MM.1S (cell line): Measurements from ENCODE around the gene KDM4B.

Experiments used
- DNase-seq: peaks from one replicate; pipeline ENCODE4 v3.0.0-alpha.2; 2015
- H2AFZ ChIP-seq: fragments of 300-600 bp; sonication (generic); 2 replicates; pipeline ENCODE4 v1.6.0; 2016; ENCODE audit warnings: antibody characterized with exemption, low read length
- H3F3A ChIP-seq: fragments of 300-600 bp; sonication (generic); 2 replicates; pipeline ENCODE4 v1.6.1; 2016; ENCODE audit warnings: mild to moderate bottlenecking, antibody characterized with exemption, low read length, moderate library complexity, mixed read lengths; ENCODE audit not compliant: insufficient read depth
- H3K27ac ChIP-seq: fragments of 300-600 bp; sonication (generic); 2 replicates; pipeline ENCODE4 v1.5.1; 2016; ENCODE audit warnings: mild to moderate bottlenecking, low read length
- H3K27me3 ChIP-seq: fragments of 300-600 bp; sonication (generic); replicated peaks from 2 replicates; pipeline ENCODE4 v1.6.0; 2016; ENCODE audit warnings: low read length; ENCODE audit not compliant: insufficient read depth
- H3K36me3 ChIP-seq: fragments of 300-600 bp; sonication (generic); replicated peaks from 2 replicates; pipeline ENCODE4 v1.6.1; 2016; ENCODE audit warnings: mild to moderate bottlenecking, low read length, mixed read lengths; ENCODE audit not compliant: insufficient read depth
- H3K4me1 ChIP-seq: fragments of 300-600 bp; sonication (generic); 2 replicates; pipeline ENCODE4 v1.6.1; 2016; ENCODE audit warnings: low read length, mixed read lengths
- H3K4me2 ChIP-seq: fragments of 300-600 bp; sonication (generic); 2 replicates; pipeline ENCODE4 v1.6.0; 2016; ENCODE audit warnings: low read depth, low read length
- H3K4me3 ChIP-seq: fragments of 300-600 bp; sonication (generic); 2 replicates; pipeline ENCODE4 v1.5.1; 2016; ENCODE audit warnings: low read length, mixed read lengths
- H3K79me2 ChIP-seq: fragments of 300-600 bp; sonication (generic); 2 replicates; pipeline ENCODE4 v1.6.1; 2016; ENCODE audit warnings: mixed run types, low read length, mixed read lengths
- H3K9ac ChIP-seq: fragments of 300-600 bp; sonication (generic); 2 replicates; pipeline ENCODE4 v1.6.1; 2016; ENCODE audit warnings: low read length, mixed read lengths
- H3K9me2 ChIP-seq: fragments of 300-600 bp; sonication (generic); replicated peaks from 2 replicates; pipeline ENCODE4 v1.6.1; 2016; ENCODE audit warnings: mild to moderate bottlenecking, low read length, mixed read lengths; ENCODE audit not compliant: insufficient read depth
- H3K9me3 ChIP-seq: fragments of 300-600 bp; sonication (generic); replicated peaks from 2 replicates; pipeline ENCODE4 v1.6.1; 2016; ENCODE audit warnings: mild to moderate bottlenecking, low read length, mixed read lengths; ENCODE audit not compliant: insufficient read depth
- H4K20me1 ChIP-seq: fragments of 300-600 bp; sonication (generic); 2 replicates; pipeline ENCODE4 v1.6.1; 2016; ENCODE audit warnings: mild to moderate bottlenecking, low read length, moderate library complexity, mixed read lengths; ENCODE audit not compliant: insufficient read depth
- CTCF ChIP-seq: fragments of 300-600 bp; sonication (generic); IDR thresholded peaks from 2 replicates; pipeline ENCODE4 v1.5.1; 2016; ENCODE audit warnings: antibody characterized with exemption, low read length, mixed read lengths
- EZH2 ChIP-seq: fragments of 300-600 bp; sonication (generic); optimal IDR thresholded peaks from 2 replicates; pipeline ENCODE3; 2017; ENCODE audit warnings: low read depth, mild to moderate bottlenecking, antibody characterized with exemption, low read length, mixed read lengths
- EZH2phosphoT487 ChIP-seq: fragments of 300-600 bp; sonication (generic); IDR thresholded peaks from 2 replicates; pipeline ENCODE4 v1.6.1; 2018; ENCODE audit warnings: antibody characterized with exemption, low read length

Gene KDM4B

DNA sequence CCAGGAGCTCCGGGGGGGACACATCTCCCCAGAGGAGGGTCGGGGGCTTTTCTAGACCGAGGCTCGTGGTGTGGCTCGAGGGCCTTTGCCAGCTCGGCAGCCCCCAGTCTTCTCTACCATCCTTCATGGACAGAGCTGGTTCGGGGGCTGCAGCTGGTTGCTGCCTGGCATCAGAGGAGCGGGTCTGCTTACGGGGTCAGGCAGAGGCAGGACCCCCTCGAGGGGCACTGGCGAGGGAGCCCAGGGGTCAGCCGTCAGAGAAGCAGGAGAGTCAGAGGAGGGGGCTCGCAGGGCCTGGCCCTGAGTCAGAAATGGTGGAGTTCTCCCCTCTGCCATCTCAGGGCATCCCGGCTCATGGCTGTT, 123.5 kb downstream of the KDM4B start:
- Histone ChIP-seq H3K4me1 (no peaks in the 10 kb centered on the region), H3F3A (no peaks in the 10 kb centered on the region), H3K4me2 (no peak overlapping the region), H3K79me2 (no peaks in the 10 kb centered on the region), H3K27me3 (no peaks in the 10 kb centered on the region), H3K9me3 (no peaks in the 10 kb centered on the region), H3K9ac (no peak overlapping the region), H2AFZ (no peak overlapping the region), H3K4me3 (no peak overlapping the region), H3K9me2 (no peaks in the 10 kb centered on the region), H4K20me1 (no peaks in the 10 kb centered on the region), H3K27ac (no peak overlapping the region), H3K36me3 (0 out of 2 replicates have a peak, but pooled peaks cover 3% of the 10 kb centered on the region)
- TF ChIP-seq EZH2, result no peak
- TF ChIP-seq EZH2phosphoT487, result no peak
- TF ChIP-seq CTCF, result no peak
- DNase-seq, result no peak

DNA sequence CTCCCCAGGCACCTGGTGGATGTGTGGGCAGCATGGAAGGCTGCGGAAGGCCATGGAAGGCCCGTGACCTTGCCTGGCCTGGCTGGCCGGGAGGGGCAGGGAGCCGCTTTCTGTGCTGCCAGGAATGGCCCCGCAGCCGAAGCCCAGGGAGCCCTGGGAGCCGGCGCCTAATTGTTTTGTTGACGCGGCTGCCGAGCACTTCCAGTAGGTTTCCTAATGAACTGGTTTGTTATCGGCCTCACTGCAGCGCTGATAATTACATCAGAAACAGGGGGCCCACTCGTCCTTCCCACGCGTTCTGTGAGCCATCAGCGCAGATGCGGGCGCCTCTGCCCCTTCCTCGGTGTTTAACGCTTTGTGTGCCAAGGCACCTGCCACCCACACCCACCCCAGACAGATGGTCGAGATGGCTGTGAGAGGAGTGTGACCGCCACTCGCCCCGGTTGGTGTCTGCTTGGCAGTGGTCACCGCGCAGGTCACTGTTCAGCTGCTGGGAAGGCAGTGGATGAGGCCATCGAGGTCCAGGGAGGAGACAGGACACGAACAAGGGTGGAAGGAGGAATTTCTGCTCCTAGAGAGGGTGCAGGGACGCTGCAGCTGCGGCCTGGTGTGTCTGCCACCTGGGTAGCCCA, 124.5 kb downstream of the KDM4B start:
- Histone ChIP-seq H3K27ac (no peak overlapping the region), H3F3A (no peaks in the 10 kb centered on the region), H3K79me2 (no peaks in the 10 kb centered on the region), H3K4me1 (no peaks in the 10 kb centered on the region), H3K9me2 (no peaks in the 10 kb centered on the region), H3K9me3 (no peaks in the 10 kb centered on the region), H4K20me1 (no peaks in the 10 kb centered on the region), H3K9ac (no peak overlapping the region), H3K27me3 (no peaks in the 10 kb centered on the region), H3K4me2 (no peak overlapping the region), H3K36me3 (0 out of 2 replicates have a peak, but pooled peaks cover 4% of the 10 kb centered on the region), H3K4me3 (no peak overlapping the region), H2AFZ (no peak overlapping the region)
- DNase-seq, result no peak
- no peak for TF ChIP-seq EZH2phosphoT487
- no peak for TF ChIP-seq CTCF
- TF ChIP-seq EZH2, result no peak

DNA sequence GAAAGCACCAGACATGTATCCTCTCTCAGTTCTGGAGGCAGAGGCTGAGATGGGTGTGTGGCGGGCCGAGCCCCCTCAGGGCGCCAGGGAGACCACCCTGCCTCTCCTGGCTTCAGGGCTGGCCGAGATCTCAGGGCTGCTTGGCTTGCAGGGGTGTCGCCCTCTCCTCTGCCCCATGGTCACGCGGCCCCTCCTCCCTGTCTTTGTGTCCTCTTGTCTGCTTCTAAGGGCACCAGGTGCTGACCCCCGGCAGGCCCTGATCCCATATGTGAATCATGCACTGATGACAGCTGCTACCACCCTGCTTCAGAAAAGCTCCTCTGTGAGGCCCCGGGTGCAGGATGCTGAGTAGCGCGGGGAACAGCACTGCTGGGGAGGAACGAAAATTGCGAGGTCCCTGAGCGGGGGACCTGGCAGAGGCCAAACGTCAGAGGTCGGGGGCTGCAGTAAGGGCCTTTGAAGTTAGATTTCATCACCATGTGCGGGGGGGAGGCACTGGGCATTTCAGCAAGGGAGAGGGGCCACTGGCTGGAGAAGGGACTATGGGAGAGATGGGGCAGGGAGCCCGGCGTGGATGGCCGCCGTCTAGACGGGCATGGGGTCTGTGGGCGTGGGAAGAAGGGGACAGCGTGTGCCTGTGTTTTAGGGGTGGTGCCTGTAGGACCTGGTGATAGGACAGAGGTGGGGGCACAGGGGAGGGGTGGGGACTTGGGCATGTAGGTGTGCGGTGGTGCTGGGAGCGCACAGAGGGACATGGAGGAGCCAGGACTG, 125.2 kb downstream of the KDM4B start:
- H3F3A ChIP-seq, result no peaks in the 10 kb centered on the region
- no peaks in the 10 kb centered on the region for H3K27me3 ChIP-seq
- H3K9ac ChIP-seq, result no peak overlapping the region
- H3K9me2 ChIP-seq, result no peaks in the 10 kb centered on the region
- no peak for DNase-seq
- peaks cover 8% of the 10 kb centered on the region; the same call in 1 of the 2 replicates for H3K36me3 ChIP-seq
- no peak for TF ChIP-seq EZH2
- no peak for TF ChIP-seq EZH2phosphoT487
- no peak for TF ChIP-seq CTCF
- H3K4me3 ChIP-seq, result no peak overlapping the region
- H3K4me1 ChIP-seq, result no peaks in the 10 kb centered on the region
- H4K20me1 ChIP-seq, result no peaks in the 10 kb centered on the region
- no peaks in the 10 kb centered on the region for H3K9me3 ChIP-seq
- no peaks in the 10 kb centered on the region for H3K79me2 ChIP-seq
- H2AFZ ChIP-seq, result no peak overlapping the region
- no peak overlapping the region for H3K27ac ChIP-seq
- no peak overlapping the region for H3K4me2 ChIP-seq
